HG03457 (cell line): ENCODE data around the gene ZMYM2.
"Not testable (repeated sequence)": the region's sequence is repeated elsewhere in the genome, so short reads cannot be mapped to it uniquely, and the experiment has no call there.

ENCODE experiments used
- ATAC-seq: cut with Tn5 transposase; IDR thresholded peaks from one replicate; pipeline ENCODE4 v1.9.1; 2021; ENCODE audit warnings: moderate number of reproducible peaks; ENCODE audit not compliant: unreplicated experiment

The ZMYM2 gene

GRCh38 chr13:19982447-19983043 is 24.0 kb downstream of the ZMYM2 start:
- ATAC-seq, result no peak

- peak; percentile 68 for ATAC-seq
Measured at GRCh38 chr13:19984430-19985218, 26.1 kb downstream of the ZMYM2 start.

- ATAC-seq, result no peak
Measured at GRCh38 chr13:19985219-19985556, 26.7 kb downstream of the ZMYM2 start.

DNA sequence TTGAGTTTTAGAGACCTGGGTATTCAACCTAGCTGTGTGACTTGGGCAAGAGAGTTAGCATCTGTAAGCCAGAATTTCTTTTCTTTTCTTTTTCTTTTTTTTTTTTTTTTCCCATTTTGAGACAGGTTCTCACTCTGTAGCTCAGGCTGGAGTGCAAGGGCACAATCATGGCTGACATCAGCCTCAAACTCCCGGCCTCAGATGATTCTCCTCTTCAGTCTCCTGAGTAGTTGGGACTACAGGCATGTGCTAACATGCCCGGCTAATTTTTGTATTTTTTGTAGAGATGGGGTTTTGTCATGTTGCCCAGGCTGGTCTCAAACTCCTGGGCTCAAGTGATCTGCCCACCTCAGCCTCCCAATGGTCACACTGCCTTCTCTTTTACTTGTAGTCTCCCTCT is 33.0 kb downstream of the ZMYM2 start:
- no peak for ATAC-seq

- no peak for ATAC-seq
Measured at GRCh38 chr13:19993024-19993423, 34.5 kb downstream of the ZMYM2 start.

- ATAC-seq, result no peak
Measured at GRCh38 chr13:19998960-19999359, 40.4 kb downstream of the ZMYM2 start.

DNA sequence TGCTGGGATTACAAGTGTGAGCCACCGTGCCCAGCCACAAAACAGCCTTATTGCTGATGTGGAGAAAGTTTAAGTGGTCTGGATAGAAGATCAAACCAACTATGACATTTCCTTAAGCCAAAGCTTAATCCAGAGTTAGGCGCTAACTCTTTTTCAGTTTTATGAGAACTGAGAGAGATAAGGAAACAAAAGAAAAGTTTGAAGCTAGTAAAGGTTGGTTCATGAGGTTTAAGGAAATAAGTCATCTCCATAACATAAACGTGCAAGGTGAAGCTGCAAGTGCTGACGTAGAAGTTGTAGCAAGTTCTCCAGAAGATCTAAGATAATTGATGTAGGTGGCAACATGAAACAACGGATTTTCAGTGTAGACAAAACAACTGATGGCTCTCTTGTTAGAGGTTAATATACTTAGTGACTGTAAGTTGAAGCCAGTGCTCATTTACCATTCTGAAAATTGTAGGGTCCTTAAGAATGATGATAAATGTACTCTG is 41.6 kb downstream of the ZMYM2 start:
- no peak for ATAC-seq

GRCh38 chr13:20001366-20002190 is 43.1 kb downstream of the ZMYM2 start:
- no peak for ATAC-seq

GRCh38 chr13:20002787-20003186 is 44.3 kb downstream of the ZMYM2 start:
- no peak for ATAC-seq

DNA sequence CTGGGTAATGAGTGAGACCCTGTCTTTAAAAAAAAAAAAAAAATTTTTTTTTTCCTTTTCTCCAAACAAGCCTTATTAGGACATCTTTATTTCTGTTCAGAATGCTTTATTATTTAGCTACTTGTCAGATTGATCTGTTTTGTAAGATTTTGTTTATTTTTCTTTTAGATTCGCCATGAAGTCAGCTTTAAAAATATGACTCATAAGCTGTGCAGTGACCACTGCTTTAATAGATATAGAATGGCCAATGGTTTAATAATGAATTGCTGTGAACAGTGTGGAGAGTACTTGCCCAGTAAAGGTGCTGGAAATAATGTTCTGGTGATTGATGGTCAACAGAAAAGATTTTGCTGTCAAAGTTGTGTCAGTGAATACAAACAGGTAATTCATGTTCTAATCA is 47.7 kb downstream of the ZMYM2 start:
- no peak for ATAC-seq

- no peak for ATAC-seq
Measured at GRCh38 chr13:20015763-20016162, 57.2 kb downstream of the ZMYM2 start.

GRCh38 chr13:20016649-20017364 is 58.3 kb downstream of the ZMYM2 start:
- no peak for ATAC-seq

- ATAC-seq, result no peak
Measured at GRCh38 chr13:20017365-20017711, 58.8 kb downstream of the ZMYM2 start.

DNA sequence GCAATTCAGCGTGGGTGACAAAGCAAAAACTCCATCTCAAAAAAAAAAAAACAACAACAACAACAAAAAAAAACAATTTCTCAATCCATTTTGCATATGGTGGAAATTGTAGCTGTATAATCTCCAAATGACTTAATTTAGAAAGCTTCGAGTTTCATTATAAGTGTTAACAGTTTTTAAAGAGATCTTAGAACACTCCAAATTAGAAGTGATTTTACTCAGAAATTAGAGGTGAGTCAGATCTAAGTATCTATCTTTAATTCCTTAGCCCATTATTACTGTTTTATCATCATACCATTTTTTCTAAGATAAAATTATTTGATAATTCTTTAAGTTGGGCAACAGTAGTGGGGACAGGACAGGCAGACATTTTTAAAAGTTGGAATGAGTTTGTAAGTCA is 60.5 kb downstream of the ZMYM2 start:
- ATAC-seq, result no peak

DNA sequence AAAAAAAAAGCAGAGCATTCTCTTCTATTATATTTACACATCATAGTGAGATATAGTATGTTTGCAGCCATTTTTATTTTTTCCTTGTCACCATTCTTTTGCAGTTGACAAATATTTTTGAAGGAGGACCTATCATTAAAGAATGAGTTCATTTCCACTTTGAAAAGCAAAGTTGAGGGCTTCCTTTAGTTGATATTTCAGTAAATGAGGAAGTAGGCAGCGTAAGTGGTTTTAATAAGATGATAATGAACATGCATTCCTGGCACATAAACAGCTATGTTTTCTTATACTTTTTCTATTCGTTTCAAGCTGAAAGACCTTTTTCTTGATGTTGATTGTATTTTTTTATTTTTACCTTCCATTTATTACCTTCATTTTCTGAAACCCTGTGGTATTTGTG is 66.2 kb downstream of the ZMYM2 start:
- ATAC-seq, result no peak

DNA sequence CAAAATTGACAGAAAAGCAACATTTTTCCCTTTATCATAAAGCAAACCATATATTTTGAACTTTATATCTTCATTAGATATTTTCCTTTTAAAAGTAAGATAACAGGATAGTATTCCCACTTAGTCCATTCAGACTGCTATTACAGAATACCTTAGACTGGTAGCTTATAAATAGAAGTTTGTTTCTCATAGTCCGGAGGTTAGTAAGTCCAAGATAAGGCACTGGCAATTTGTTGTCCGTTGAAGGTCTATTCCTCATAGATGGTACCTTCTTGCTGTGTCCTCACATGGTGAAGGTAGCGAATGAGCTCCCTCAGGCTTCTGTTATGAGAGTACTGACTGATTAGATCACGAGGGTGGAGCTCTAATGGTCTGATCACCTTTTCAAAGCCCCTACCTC is 70.4 kb downstream of the ZMYM2 start:
- no peak for ATAC-seq

- no peak for ATAC-seq
Measured at GRCh38 chr13:20033486-20033885, 75.0 kb downstream of the ZMYM2 start.

DNA sequence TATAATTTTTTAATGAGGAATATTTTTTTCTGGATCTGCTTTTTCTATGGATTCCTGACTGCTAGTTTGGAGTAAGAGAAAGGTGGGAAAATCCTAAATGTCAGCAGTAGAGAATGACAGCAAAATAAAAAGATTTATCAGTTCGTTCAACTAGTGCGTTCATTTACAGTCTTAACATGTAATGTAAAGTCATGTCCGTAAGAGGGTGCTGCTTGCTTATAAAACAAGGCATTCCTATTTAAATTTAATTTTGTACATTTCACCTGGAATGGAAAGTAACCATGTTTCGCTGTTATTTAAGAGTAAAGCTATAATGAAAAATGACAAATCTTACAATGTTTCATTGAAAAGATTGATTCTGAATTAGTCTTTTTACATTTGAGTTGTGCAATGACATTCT is 76.6 kb downstream of the ZMYM2 start:
- ATAC-seq, result no peak

DNA sequence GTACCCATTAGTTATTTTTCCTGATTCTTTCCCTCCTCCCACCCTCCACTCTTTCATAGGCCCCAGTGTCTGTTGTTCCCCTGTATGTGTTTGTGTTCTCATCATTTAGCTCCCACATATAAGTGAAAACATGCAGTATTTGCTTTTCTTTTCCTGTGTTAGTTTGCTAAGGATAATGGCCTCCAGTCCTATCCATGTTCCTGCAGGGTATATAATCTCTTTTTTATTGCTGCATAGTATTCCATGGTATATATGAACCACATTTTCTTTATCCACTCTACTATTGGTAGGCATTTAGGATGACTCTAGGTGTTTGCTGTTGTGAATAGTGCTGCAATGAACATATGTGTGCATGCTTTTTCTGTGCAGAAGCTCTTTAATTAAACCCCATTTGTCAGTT is 79.4 kb downstream of the ZMYM2 start:
- no peak for ATAC-seq

DNA sequence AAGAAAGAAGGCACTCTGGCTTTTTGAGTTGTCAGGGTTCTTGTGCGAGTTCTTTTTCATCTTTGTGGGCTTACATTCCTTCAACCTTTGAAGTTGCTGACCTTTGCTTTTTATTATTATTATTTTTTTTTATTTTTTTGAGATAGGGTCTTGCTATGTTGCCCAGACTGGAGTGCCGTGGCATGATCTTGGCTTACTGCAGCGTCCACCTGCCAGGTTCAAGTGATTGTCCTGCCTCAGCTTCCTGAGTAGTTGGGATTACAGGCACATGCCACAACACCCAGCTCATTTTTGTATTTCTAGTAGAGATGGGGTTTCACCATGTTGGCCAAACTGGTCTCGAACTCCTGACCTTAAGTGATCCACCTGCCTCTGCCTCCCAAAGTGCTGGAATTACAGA is 84.1 kb downstream of the ZMYM2 start:
- ATAC-seq, result not testable (repeated sequence)

- ATAC-seq, result no peak
Measured at GRCh38 chr13:20043207-20043925, 84.8 kb downstream of the ZMYM2 start.
